HEK293 (cell line): ENCODE data around the gene PPP4R3C.

Experiments
- CTCF ChIA-PET: fragments of 350-600 bp; formaldehyde crosslinking; extraction: SDS; loops from one replicate; lab custom pipeline; 2021; ENCODE audit warnings: antibody characterized with exemption; lab: Yijun Ruan, JAX
- POLR2A ChIA-PET: fragments of 300-600 bp; formaldehyde crosslinking; extraction: SDS; loops from one replicate; lab custom pipeline; 2020; ENCODE audit warnings: antibody characterized with exemption, inconsistent platforms; lab: Yijun Ruan, JAX
- H3K27ac ChIP-seq: fragments of 200-500 bp; sonication (Bioruptor generic); 2 replicates; pipeline ENCODE4 v1.5.1; 2014; ENCODE audit warnings: low read depth, low read length, control low read depth, inconsistent platforms; ENCODE audit errors: extremely low read depth
- H3K36me3 ChIP-seq, 2 experiments: fragments of 200-500 bp in 1 of 2; sonication (Bioruptor generic) in 1 of 2; 1 replicate in 1 of 2; 2 replicates in 1 of 2; pipeline ENCODE4 v1.5.1; 2014 to 2017; ENCODE audit warnings: inconsistent platforms in 2 of 2, low read length in 2 of 2; ENCODE audit not compliant: control insufficient read depth in 2 of 2, insufficient read depth in 1 of 2
- H3K4me1 ChIP-seq: fragments of 200-500 bp; sonication (Bioruptor generic); 2 replicates; pipeline ENCODE4 v1.5.1; 2014; ENCODE audit warnings: mild to moderate bottlenecking, low read length, inconsistent platforms; ENCODE audit not compliant: control insufficient read depth, insufficient read depth
- H3K4me3 ChIP-seq: 2 replicates; pipeline ENCODE4 v1.5.1; 2011; ENCODE audit warnings: low read depth, mild to moderate bottlenecking, control low read depth, low read length, moderate library complexity
- H3K9me3 ChIP-seq: fragments of 200-500 bp; sonication (Bioruptor generic); 2 replicates; pipeline ENCODE4 v1.5.1; 2014; ENCODE audit warnings: low read depth, low read length, inconsistent platforms; ENCODE audit not compliant: control insufficient read depth, insufficient read depth
- AEBP2 ChIP-seq: fragments of 450-650 bp; formaldehyde crosslinking; IDR thresholded peaks from 2 replicates; pipeline ENCODE4 v1.5.1; 2016; ENCODE audit warnings: missing biosample characterization, missing genetic modification characterization, borderline replicate concordance
- ATF2 ChIP-seq: fragments of 450-650 bp; formaldehyde crosslinking; IDR thresholded peaks from 2 replicates; pipeline ENCODE4 v1.5.1; 2016; ENCODE audit warnings: missing biosample characterization, missing genetic modification characterization, low read depth
- EGR2 ChIP-seq: fragments of 450-650 bp; formaldehyde crosslinking; IDR thresholded peaks from 2 replicates; pipeline ENCODE4 v1.5.1; 2016; ENCODE audit warnings: low read depth, missing biosample characterization, missing genetic modification characterization
- SCRT2 ChIP-seq: fragments of 450-650 bp; formaldehyde crosslinking; IDR thresholded peaks from 2 replicates; pipeline ENCODE4 v1.5.1; 2016; ENCODE audit warnings: missing biosample characterization, missing genetic modification characterization
- ZBTB20 ChIP-seq: fragments of 450-650 bp; formaldehyde crosslinking; IDR thresholded peaks from 2 replicates; pipeline ENCODE4 v1.5.1; 2016; ENCODE audit warnings: missing biosample characterization, missing genetic modification characterization
- ZBTB48 ChIP-seq: fragments of 450-650 bp; formaldehyde crosslinking; IDR thresholded peaks from 2 replicates; pipeline ENCODE4 v1.5.1; 2016; ENCODE audit warnings: missing biosample characterization, missing genetic modification characterization
- ZBTB8A ChIP-seq: fragments of 450-650 bp; formaldehyde crosslinking; IDR thresholded peaks from 2 replicates; pipeline ENCODE4 v1.5.1; 2016; ENCODE audit warnings: missing biosample characterization, missing genetic modification characterization
- ZFP37 ChIP-seq: fragments of 450-650 bp; formaldehyde crosslinking; IDR thresholded peaks from 2 replicates; pipeline ENCODE4 v1.5.1; 2016; ENCODE audit warnings: missing biosample characterization, missing genetic modification characterization
- ZNF140 ChIP-seq: fragments of 450-650 bp; formaldehyde crosslinking; IDR thresholded peaks from 2 replicates; pipeline ENCODE4 v1.5.1; 2016; ENCODE audit warnings: missing biosample characterization, missing genetic modification characterization
- ZNF16 ChIP-seq: fragments of 450-650 bp; formaldehyde crosslinking; IDR thresholded peaks from 2 replicates; pipeline ENCODE4 v1.5.1; 2016; ENCODE audit warnings: low read depth, missing biosample characterization, missing genetic modification characterization
- ZNF174 ChIP-seq: fragments of 450-650 bp; formaldehyde crosslinking; IDR thresholded peaks from 2 replicates; pipeline ENCODE4 v1.5.0; 2017; ENCODE audit warnings: missing biosample characterization, mild to moderate bottlenecking, missing genetic modification characterization
- ZNF175 ChIP-seq: fragments of 450-650 bp; formaldehyde crosslinking; IDR thresholded peaks from 2 replicates; pipeline ENCODE4 v1.5.1; 2016; ENCODE audit warnings: missing biosample characterization, missing genetic modification characterization
- ZNF2 ChIP-seq: fragments of 450-650 bp; formaldehyde crosslinking; IDR thresholded peaks from 2 replicates; pipeline ENCODE4 v1.5.1; 2016; ENCODE audit warnings: missing biosample characterization, missing genetic modification characterization
- ZNF324 ChIP-seq: fragments of 450-650 bp; formaldehyde crosslinking; IDR thresholded peaks from 2 replicates; pipeline ENCODE4 v1.5.1; 2016; ENCODE audit warnings: missing biosample characterization, missing genetic modification characterization
- ZNF416 ChIP-seq: fragments of 450-650 bp; formaldehyde crosslinking; IDR thresholded peaks from 2 replicates; pipeline ENCODE4 v1.5.1; 2016; ENCODE audit warnings: missing biosample characterization, missing genetic modification characterization
- ZNF473 ChIP-seq: fragments of 450-650 bp; formaldehyde crosslinking; IDR thresholded peaks from 2 replicates; pipeline ENCODE4 v1.5.1; 2017; ENCODE audit warnings: missing biosample characterization, missing genetic modification characterization
- ZNF530 ChIP-seq: fragments of 450-650 bp; formaldehyde crosslinking; IDR thresholded peaks from 2 replicates; pipeline ENCODE4 v1.5.1; 2016; ENCODE audit warnings: low read depth, missing biosample characterization, missing genetic modification characterization
- ZNF549 ChIP-seq: fragments of 450-650 bp; IDR thresholded peaks from 2 replicates; pipeline ENCODE4 v1.5.1; 2018; ENCODE audit warnings: missing biosample characterization, missing genetic modification characterization, mild to moderate bottlenecking, inconsistent platforms, moderate library complexity
- ZNF623 ChIP-seq: fragments of 450-650 bp; formaldehyde crosslinking; IDR thresholded peaks from 2 replicates; pipeline ENCODE4 v1.5.1; 2016; ENCODE audit warnings: missing biosample characterization, missing genetic modification characterization
- ZNF629 ChIP-seq: fragments of 450-650 bp; formaldehyde crosslinking; IDR thresholded peaks from 2 replicates; pipeline ENCODE4 v1.5.1; 2017; ENCODE audit warnings: missing biosample characterization, missing genetic modification characterization
- ZNF843 ChIP-seq: fragments of 450-650 bp; formaldehyde crosslinking; IDR thresholded peaks from 2 replicates; pipeline ENCODE4 v1.5.1; 2016; ENCODE audit warnings: missing biosample characterization, missing genetic modification characterization
- ZXDB ChIP-seq: fragments of 450-650 bp; formaldehyde crosslinking; IDR thresholded peaks from 2 replicates; pipeline ENCODE4 v1.5.1; 2016; ENCODE audit warnings: missing biosample characterization, missing genetic modification characterization
- TF ChIP-seq, protein P1 (sequence below): fragments of 450-650 bp; formaldehyde crosslinking; IDR thresholded peaks from 2 replicates; pipeline ENCODE4 v1.5.1; 2016; ENCODE audit warnings: missing biosample characterization, missing genetic modification characterization
- TF ChIP-seq, protein P2 (sequence below): fragments of 450-650 bp; formaldehyde crosslinking; IDR thresholded peaks from 2 replicates; pipeline ENCODE4 v1.5.1; 2017; ENCODE audit warnings: missing biosample characterization, missing genetic modification characterization
- TF ChIP-seq, protein P3 (sequence below): fragments of 450-650 bp; formaldehyde crosslinking; IDR thresholded peaks from 2 replicates; pipeline ENCODE4 v1.5.1; 2017; ENCODE audit warnings: missing biosample characterization, missing genetic modification characterization

Gene PPP4R3C

DNA sequence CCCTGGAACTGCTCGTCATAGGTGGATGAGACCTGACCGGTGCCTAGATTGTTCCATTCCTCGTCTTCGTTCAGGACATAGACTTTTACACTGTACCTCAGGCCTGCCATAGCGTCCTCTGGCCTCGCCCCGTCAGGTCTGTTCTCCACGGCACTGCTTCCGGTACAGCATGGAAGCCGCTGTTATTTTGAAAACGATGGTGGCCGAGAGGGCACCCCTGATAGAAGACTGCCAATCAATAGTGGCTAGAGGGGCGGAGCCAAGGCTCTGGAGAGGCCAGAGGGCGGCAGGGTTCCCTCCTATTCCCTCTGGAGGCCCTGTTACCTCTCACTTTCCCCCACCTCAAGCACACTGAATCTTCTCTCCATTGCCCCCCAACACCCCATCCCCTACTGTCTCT, at the start of gene PPP4R3C:
Gene PPP4R3C (minus strand): TSS at position 155 of the 400 bp plus-strand sequence. CDS start 45 bp downstream, at position 110.
- CTCF ChIA-PET, result interaction anchor here (0.6 kb wide), 1 partner anchor 1249 kb away, joined by 3 read pairs; no protein-coding TSS in a partner anchor
- Histone ChIP-seq H3K27ac (no peak within 1 kb of the TSS), H3K4me3 (no peak within 1 kb of the TSS), H3K4me1 (no peaks in the 10 kb centered on the region), H3K36me3 (no peaks in the 10 kb centered on the region)
- POLR2A ChIA-PET, result no interaction called here
- TF ChIP-seq, protein P1, sequence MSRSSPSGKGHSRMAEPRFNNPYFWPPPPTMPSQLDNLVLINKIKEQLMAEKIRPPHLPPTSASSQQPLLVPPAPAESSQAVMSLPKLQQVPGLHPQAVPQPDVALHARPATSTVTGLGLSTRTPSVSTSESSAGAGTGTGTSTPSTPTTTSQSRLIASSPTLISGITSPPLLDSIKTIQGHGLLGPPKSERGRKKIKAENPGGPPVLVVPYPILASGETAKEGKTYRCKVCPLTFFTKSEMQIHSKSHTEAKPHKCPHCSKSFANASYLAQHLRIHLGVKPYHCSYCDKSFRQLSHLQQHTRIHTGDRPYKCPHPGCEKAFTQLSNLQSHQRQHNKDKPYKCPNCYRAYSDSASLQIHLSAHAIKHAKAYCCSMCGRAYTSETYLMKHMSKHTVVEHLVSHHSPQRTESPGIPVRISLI, result no peak
- no peak for TF ChIP-seq ZNF530 (tag by site-specific recombination)
- TF ChIP-seq ZNF140, result no peak
- no peak for TF ChIP-seq ZNF473 (tag by site-specific recombination)
- no peak for TF ChIP-seq ZBTB8A
- TF ChIP-seq ZBTB20 (tag by site-specific recombination), result no peak
- no peak for TF ChIP-seq ZNF629
- TF ChIP-seq ZNF324 (tag by site-specific recombination), result no peak
- TF ChIP-seq ATF2 (tag by site-specific recombination), result no peak
- no peak for TF ChIP-seq ZNF174 (tag by site-specific recombination)
- TF ChIP-seq, protein P2, sequence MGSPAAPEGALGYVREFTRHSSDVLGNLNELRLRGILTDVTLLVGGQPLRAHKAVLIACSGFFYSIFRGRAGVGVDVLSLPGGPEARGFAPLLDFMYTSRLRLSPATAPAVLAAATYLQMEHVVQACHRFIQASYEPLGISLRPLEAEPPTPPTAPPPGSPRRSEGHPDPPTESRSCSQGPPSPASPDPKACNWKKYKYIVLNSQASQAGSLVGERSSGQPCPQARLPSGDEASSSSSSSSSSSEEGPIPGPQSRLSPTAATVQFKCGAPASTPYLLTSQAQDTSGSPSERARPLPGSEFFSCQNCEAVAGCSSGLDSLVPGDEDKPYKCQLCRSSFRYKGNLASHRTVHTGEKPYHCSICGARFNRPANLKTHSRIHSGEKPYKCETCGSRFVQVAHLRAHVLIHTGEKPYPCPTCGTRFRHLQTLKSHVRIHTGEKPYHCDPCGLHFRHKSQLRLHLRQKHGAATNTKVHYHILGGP (tag by site-specific recombination), result no peak
- TF ChIP-seq ZNF416 (tag by site-specific recombination), result no peak
- no peak for TF ChIP-seq ZBTB48 (tag by site-specific recombination)
- no peak for TF ChIP-seq ZNF623 (tag by site-specific recombination)
- no peak for TF ChIP-seq ZFP37 (tag by site-specific recombination)
- no peak for TF ChIP-seq EGR2
- TF ChIP-seq, all 188 proteins: peak for 0
- H3K9me3 ChIP-seq, result no peaks in the 10 kb centered on the region

- Histone ChIP-seq H3K4me1 (no peaks in the 10 kb centered on the region), H3K9me3 (no peaks in the 10 kb centered on the region), H3K27ac (no peak overlapping the region)
- TF ChIP-seq ZNF2 (tag by site-specific recombination) (no peak), ZNF175 (tag by site-specific recombination) (no peak), AEBP2 (tag by site-specific recombination) (no peak), ZXDB (tag by site-specific recombination) (no peak), ZNF843 (tag by site-specific recombination) (no peak), ZNF16 (tag by site-specific recombination) (no peak), ZNF549 (tag by site-specific recombination) (no peak), ZNF623 (tag by site-specific recombination) (no peak), SCRT2 (tag by site-specific recombination) (no peak)
- TF ChIP-seq, protein P3, sequence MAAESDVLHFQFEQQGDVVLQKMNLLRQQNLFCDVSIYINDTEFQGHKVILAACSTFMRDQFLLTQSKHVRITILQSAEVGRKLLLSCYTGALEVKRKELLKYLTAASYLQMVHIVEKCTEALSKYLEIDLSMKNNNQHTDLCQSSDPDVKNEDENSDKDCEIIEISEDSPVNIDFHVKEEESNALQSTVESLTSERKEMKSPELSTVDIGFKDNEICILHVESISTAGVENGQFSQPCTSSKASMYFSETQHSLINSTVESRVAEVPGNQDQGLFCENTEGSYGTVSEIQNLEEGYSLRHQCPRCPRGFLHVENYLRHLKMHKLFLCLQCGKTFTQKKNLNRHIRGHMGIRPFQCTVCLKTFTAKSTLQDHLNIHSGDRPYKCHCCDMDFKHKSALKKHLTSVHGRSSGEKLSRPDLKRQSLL (tag by site-specific recombination), result no peak
- TF ChIP-seq, all 188 proteins: peak for 0
- CTCF ChIA-PET, result no interaction called here
- POLR2A ChIA-PET, result no interaction called here
- no peak overlapping the region for H3K4me3 ChIP-seq
- H3K36me3 ChIP-seq, result no peaks in the 10 kb centered on the region
These were observed 28.3 kb upstream of the PPP4R3C start for GRCh38 chrX:27491397-27491796.
